ENCODE measurements around the gene CEP41. TPM values are rescaled to one million over a fixed set of nuclear protein-coding genes. Genes with fewer than 3 reads are reported as not detected.
"Not testable (repeated sequence)": the region's sequence is repeated elsewhere in the genome, so short reads cannot be mapped to it uniquely, and the experiment has no call there.

The CEP41 gene
- polyA plus RNA-seq, 3 donors = 26.7 to 29.6 (median 28.8) TPM

GRCh38 chr7:130393841-130394411 lies 46.9 kb downstream of the CEP41 start:
- DNase-seq = no peak

DNA sequence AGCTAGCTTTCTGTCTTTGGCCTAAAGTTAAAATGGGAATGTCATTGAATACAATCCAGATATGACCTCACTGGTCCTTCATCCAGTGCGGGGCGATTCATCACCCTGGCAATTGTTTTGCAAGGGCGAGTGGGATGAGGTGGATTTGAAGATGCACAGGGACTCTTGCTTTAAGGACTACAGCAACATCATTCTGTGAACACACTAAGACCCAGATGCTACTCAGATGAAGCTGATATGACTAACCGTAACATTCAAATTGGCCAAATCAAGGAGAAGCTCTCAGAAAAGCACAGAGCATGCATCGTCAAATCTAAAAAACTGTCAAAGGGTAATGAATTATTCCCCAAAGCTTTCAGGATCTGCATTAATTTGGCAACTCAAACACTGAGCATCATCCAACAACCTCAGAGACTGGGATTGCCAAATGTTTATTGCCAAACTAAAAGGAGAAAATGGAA lies 47.7 kb downstream of the CEP41 start:
- no peak for DNase-seq

GRCh38 chr7:130390486-130390885 lies 50.3 kb downstream of the CEP41 start:
- no peak for DNase-seq

- DNase-seq = no peak
Observed at GRCh38 chr7:130388671-130389070, 52.1 kb downstream of the CEP41 start.

DNA sequence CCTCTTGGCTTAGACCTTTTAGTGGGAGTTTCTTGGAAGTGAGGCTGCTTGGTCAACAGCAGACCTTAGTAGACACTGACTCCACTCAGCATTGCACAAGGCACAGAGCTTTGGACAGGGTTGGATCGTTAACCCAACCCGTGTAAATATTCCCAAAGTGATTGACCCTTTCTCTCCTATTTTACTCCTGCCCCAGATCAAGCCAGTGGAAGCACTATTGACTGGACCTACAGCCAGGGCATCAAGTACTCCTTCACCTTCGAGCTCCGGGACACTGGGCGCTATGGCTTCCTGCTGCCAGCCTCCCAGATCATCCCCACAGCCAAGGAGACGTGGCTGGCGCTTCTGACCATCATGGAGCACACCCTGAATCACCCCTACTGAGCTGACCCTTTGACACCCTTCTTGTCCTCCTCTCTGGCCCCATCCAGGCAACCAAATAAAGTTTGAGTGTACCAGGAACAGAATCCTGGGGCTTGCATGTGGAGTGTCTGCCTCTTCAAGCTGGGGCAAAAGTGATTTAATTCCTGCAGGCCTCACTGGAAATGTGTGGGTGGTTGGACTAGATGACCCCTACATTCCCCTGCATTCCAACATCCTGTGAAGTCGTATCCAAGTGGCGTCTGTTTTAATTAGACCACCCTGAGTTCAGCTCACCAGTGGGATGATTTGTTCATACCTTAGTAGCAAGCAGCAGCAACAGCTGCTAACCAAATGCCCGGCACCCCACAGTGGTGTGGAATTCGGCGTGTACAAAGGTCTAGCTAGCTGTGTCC lies 53.0 kb downstream of the CEP41 start:
- peak; percentile 80 for DNase-seq

DNA sequence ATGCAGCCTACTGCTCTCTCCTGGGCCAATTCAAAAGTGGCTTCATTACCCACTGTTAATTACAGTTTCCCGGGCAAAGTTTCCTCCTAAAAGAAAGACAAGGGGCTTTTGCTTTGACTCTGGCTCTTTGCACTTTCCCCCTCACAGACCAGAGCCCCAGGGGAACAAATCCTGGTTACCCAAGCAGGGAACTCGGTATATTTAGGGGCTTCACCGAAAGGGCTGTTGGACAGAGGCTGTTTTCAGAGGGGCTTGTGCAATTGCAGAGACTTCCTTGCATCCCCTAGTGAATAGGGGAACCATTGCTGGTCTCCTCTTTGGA lies 53.5 kb downstream of the CEP41 start:
- no peak for DNase-seq

- DNase-seq = no peak
Observed at GRCh38 chr7:130386876-130387275, 53.9 kb downstream of the CEP41 start.

DNA sequence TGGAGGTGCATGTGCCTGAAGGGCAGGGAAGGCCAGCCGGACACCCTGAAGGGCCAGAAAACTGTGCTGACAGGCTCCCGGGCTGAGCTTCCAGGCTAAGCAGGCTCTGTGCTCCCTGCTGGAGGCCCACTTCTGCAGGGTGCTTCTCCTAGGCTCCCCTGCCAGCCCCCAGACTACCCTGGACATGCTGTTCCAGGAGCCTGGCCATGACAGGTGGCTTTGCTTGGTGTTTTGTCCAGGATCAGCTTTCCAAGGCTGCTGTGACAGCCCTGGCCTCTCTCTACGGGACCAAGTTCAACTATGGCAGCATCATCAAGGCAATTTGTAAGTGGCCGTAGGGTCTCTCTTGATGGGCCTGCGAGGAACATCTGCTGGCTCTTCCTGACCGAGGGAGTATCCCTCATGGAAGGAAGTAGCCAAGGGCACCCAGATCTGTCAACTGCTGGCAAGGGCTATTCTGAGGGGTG lies 55.2 kb downstream of the CEP41 start:
- no peak for DNase-seq

DNA sequence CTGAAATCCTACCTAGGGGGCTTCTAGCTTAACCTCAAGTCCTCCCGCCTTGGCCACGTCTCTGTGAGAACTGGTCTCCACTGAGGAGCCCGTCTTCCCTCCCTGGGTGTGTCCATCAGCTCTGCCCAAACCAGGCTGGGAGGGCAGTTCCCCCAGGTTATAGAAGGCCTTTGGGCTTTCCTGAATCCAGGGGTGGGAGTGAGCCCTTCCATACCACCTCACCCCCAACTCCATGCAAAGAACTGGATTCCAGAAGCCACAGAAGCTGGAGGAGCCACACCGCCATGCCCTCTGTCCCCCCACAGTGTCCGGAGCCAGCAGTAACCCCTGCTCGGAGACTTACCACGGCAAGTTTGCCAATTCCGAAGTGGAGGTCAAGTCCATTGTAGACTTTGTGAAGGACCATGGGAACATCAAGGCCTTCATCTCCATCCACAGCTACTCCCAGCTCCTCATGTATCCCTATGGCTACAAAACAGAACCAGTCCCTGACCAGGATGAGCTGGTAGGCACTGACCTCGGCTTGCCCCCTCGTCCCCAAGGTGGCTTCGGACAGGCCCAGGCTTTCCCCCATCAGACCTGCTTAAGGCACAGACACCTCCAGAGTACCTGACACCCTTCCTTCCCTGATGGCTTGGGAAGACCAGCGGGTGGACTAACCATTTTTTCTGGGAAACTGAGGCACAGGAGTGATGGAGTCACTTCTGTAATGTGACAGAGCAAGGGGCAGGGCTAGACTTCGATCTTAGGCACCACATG lies 55.8 kb downstream of the CEP41 start:
- DNase-seq = no peak

- DNase-seq = no peak
Observed at GRCh38 chr7:130384371-130384801, 56.4 kb downstream of the CEP41 start.

GRCh38 chr7:130383187-130383980 lies 57.4 kb downstream of the CEP41 start:
- no peak for DNase-seq

DNA sequence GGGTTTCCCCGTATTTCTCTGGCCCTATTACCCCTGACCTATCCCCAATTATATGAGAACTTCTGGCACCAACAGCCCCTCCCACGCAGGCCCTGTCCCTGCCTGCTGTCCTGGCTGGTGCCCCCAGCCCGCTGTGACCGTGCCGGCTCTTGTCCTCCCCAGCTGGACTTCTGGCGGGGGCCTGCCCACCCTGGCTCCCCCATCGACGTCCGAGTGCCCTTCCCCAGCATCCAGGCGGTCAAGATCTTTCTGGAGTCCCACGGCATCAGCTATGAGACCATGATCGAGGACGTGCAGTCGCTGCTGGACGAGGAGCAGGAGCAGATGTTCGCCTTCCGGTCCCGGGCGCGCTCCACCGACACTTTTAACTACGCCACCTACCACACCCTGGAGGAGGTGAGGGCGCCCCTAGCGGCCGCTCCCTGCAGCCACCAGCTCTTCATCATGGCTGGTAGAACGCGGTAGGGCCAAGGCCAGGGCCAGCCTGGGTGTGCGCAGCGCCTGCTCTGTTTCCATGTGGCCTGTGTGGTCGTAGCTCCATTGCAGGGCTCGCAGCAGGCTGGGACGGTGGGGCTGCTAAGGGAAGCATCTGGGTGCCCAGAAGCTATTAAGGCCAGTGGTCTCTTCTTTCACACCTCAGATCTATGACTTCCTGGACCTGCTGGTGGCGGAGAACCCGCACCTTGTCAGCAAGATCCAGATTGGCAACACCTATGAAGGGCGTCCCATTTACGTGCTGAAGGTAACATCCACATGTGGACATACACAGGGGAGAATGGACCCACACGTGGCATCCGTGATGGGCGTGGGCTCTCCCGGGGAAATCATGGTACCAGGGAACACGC lies 59.1 kb downstream of the CEP41 start:
- no peak for DNase-seq

DNA sequence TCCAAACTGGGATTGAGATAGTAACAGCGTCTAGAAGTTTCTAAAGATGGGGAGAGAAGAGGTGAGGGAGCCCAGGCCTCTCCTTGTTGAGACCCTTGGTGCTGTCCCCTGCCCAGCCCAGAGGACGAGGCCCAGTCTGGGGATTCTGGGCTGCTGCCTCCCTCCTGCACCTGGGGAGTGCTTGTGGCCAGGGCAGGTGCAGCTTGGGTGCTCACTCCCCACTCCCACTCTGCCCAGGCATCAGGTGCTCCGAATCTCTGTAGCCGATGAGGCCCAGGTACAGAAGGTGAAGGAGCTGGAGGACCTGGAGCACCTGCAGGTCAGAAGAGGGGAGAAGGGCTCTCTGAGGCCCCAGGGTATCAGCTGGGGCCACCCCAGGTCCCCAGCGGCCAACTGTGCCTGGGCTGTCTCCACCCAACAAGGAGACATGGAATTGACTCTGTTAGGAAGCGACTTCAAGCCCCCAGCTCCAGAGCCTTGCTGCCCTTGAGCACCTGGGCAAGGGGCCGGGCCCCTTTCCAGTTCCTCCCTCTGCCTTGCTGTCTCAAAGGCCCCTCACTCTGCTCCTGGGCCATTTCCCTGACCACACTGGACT lies 59.9 kb downstream of the CEP41 start:
- no peak for DNase-seq

DNA sequence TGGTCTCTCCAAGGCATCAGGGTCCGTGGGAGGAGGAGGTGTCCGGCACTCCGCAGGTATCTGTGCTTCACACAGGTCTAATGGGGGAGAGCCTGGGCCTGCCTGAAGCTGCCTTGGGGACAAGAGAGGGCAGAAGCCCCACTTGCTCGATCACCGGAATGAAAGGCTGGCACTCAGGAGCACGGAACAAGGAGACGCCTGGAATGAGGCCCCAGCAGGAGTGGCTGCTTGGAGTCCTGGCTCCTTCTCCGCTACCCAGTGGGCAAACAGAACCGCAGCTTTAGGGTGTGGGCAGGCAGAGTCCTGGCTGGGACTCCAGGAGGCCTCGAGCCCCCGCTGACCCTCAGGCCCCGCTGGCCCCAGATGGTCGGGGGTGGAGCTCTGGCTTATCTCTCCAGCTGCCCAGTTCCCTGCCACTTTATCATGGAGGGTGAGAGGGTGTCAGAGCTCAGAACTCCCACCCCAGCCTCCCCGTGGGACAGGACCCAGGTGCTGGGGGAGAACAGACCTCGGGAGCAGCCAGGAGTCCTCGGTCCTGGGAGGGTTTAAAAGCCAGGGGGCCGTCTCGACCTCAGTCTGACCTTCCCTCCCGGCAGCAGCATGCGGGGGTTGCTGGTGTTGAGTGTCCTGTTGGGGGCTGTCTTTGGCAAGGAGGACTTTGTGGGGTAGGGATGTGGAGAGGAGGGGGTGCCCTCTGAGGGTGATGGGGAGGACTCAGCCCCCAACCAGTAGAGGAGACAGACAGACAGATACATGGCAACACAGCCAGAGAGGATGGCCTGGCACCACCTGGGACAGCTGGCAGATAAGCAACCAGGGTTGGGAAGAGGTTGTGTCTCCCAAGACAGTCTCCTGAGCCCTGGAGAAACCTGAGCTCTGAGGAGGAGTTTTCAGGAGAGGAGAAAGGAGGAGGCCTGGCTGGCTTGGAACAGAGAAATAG lies 60.6 kb downstream of the CEP41 start, which contains the start of gene CPA1:
Gene CPA1, plus strand, starts transcription at position 574 of the 940 bp plus-strand sequence. Its CDS starts 27 bp downstream, at position 601.
- peak; percentile 52 for DNase-seq

GRCh38 chr7:130379532-130379920 lies 61.3 kb downstream of the CEP41 start:
- no peak for DNase-seq

DNA sequence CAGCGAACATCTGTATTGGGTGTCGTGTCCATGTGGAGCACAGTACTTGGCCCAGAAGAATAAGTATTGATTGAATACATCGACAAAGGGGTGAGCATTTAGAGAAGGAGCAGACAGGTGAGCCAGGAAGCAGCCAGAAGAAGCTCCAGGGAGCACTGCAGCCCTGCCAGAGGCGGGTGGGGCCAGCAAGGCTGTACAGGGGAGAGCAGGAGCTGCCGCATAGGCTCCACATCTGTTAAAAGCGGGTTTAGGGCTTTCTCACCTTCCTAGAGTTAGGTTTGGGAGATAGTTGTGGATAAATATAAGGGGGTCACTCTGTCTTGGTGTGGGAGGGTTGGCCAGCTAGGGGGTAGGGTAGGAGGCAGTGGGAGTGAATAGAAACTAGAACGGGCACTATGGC lies 61.8 kb downstream of the CEP41 start:
- no peak for DNase-seq

- no peak for DNase-seq
Observed at GRCh38 chr7:130377178-130377577, 63.6 kb downstream of the CEP41 start.

GRCh38 chr7:130376461-130376860 lies 64.4 kb downstream of the CEP41 start:
- DNase-seq = not testable (repeated sequence)

- no peak for DNase-seq
Observed at GRCh38 chr7:130374507-130374906, 66.3 kb downstream of the CEP41 start.
